Measurements from ENCODE around the gene RITA1. TPM values are rescaled to one million over a fixed set of nuclear protein-coding genes. Genes with fewer than 3 reads are reported as not detected.
"Not testable (repeated sequence)": the region's sequence is repeated elsewhere in the genome, so short reads cannot be mapped to it uniquely, and the experiment has no call there.

Gene RITA1
- total RNA-seq, 1 donor from 2014 or later = 18.2 TPM

GRCh38 chr12:113202300-113203075, 17.0 kb downstream of the RITA1 start:
- Mint-ChIP-seq H3K27ac (no peak overlapping the region), H3K4me3 (no peak overlapping the region), H3K36me3 (ENCODE audit: low read depth) (no peaks in the 10 kb centered on the region), H3K27me3 (no peaks in the 10 kb centered on the region), H3K9me3 (no peaks in the 10 kb centered on the region), H3K4me1 (peaks cover 50% of the 10 kb centered on the region)
- ATAC-seq (ENCODE audit: low read depth) (no peak), DNase-seq (no peak)
- ChIA-PET POLR2A (interaction anchor here (0.8 to 8.0 kb wide), 5 partner anchors 17 to 30 kb away, joined by 3 to 90 read pairs (median 21); partner anchors contain the start of genes DDX54, RITA1 and TPCN1), CTCF (no interaction called here)
- no peak for TF ChIP-seq CTCF (IDR thresholded peaks at IDR 0.05)
- intact Hi-C loops (cut with micrococcal nuclease) = no loop called here

- no peak for TF ChIP-seq CTCF (IDR thresholded peaks at IDR 0.05)
- peaks cover 55% of the 10 kb centered on the region for H3K4me1 Mint-ChIP-seq
- intact Hi-C loops (cut with micrococcal nuclease) = no loop called here
These were observed 18.6 kb downstream of the RITA1 start for GRCh38 chr12:113203852-113204760.

GRCh38 chr12:113204804-113205203, 19.3 kb downstream of the RITA1 start:
- intact Hi-C loops (cut with micrococcal nuclease) = no loop called here
- Mint-ChIP-seq H3K4me3 (no peak overlapping the region), H3K27me3 (no peaks in the 10 kb centered on the region), H3K27ac (peak overlapping the region; percentile 10), H3K36me3 (ENCODE audit: low read depth) (no peaks in the 10 kb centered on the region), H3K4me1 (peaks cover 62% of the 10 kb centered on the region), H3K9me3 (no peaks in the 10 kb centered on the region)
- no peak for ATAC-seq (ENCODE audit: low read depth)
- ChIA-PET POLR2A (interaction anchor here (1.5 to 8.0 kb wide), 5 partner anchors 18 to 28 kb away, joined by 18 to 90 read pairs (median 21); partner anchors contain the start of genes DDX54, RITA1 and TPCN1), CTCF (interaction anchor here (1.0 to 1.4 kb wide), 3 partner anchors 8 to 28 kb away, joined by 4 to 6 read pairs (median 5); no protein-coding TSS in a partner anchor)
- no peak for DNase-seq
- no peak for TF ChIP-seq CTCF (IDR thresholded peaks at IDR 0.05)

More at GRCh38 chr12:113203852-113204760, 18.6 kb downstream of the RITA1 start:
- H3K4me3 Mint-ChIP-seq = no peak overlapping the region
- ATAC-seq (ENCODE audit: low read depth) = no peak
- no peaks in the 10 kb centered on the region for H3K27me3 Mint-ChIP-seq
- no peak for DNase-seq
- ChIA-PET POLR2A (interaction anchor here (0.7 to 8.0 kb wide), 6 partner anchors 17 to 41 kb away, joined by 3 to 90 read pairs (median 20); partner anchors contain the start of genes DDX54, RITA1 and TPCN1), CTCF (interaction anchor here (1.0 to 1.3 kb wide), 2 partner anchors 7 to 29 kb away, joined by 4 to 5 read pairs; no protein-coding TSS in a partner anchor)
- H3K36me3 Mint-ChIP-seq (ENCODE audit: low read depth) = no peaks in the 10 kb centered on the region
- H3K9me3 Mint-ChIP-seq = no peaks in the 10 kb centered on the region
- peak overlapping the region; percentile 10 for H3K27ac Mint-ChIP-seq

GRCh38 chr12:113206802-113207201, 21.3 kb downstream of the RITA1 start:
- H3K4me1 Mint-ChIP-seq = peaks cover 81% of the 10 kb centered on the region
- H3K9me3 Mint-ChIP-seq; H3K27me3 Mint-ChIP-seq; H3K4me3 Mint-ChIP-seq; ATAC-seq (ENCODE audit: low read depth); H3K36me3 Mint-ChIP-seq (ENCODE audit: low read depth); intact Hi-C loops (cut with micrococcal nuclease); DNase-seq: not testable (repeated sequence)
- ChIA-PET POLR2A (interaction anchor here (2.5 to 8.0 kb wide), 4 partner anchors 16 to 24 kb away, joined by 42 to 287 read pairs (median 184); partner anchors contain the start of genes DDX54, RITA1 and TPCN1), CTCF (interaction anchor here (1.9 kb wide), 1 partner anchor 9 kb away, joined by 11 read pairs; no protein-coding TSS in a partner anchor)
- H3K27ac Mint-ChIP-seq = peak overlapping the region; percentile 19

- TF ChIP-seq CTCF (IDR thresholded peaks at IDR 0.05) = no peak
- POLR2A ChIA-PET = interaction anchor here (0.5 to 7.7 kb wide), 14 partner anchors 9 to 229 kb away, joined by 3 to 287 read pairs (median 4); partner anchors contain the start of genes DDX54, RITA1, SLC8B1 and TPCN1
- DNase-seq (no peak), ATAC-seq (ENCODE audit: low read depth) (no peak)
- Mint-ChIP-seq H3K36me3 (ENCODE audit: low read depth) (no peaks in the 10 kb centered on the region), H3K4me3 (peak overlapping the region; percentile 76), H3K27me3 (no peaks in the 10 kb centered on the region), H3K27ac (peak overlapping the region; percentile 98), H3K9me3 (no peaks in the 10 kb centered on the region), H3K4me1 (peaks cover 74% of the 10 kb centered on the region)
- CTCF ChIA-PET = interaction anchor here (1.0 to 2.3 kb wide), 5 partner anchors 10 to 25 kb away, joined by 3 to 32 read pairs (median 7); partner anchors contain the start of gene TPCN1
- intact Hi-C loops (cut with micrococcal nuclease) = loop anchor here (1.0 kb wide), 5 partner anchors 10 to 26 kb away; partner anchors contain the start of genes DDX54, RITA1 and TPCN1
These were observed 22.1 kb downstream of the RITA1 start for GRCh38 chr12:113207613-113208040.

All from activated B cell treated with CpG ODN at 0.5 μM for 24 hours (primary cell).